ENCODE measurements around the gene RPL39L.
A peak's percentile ranks its signal among the peaks of the same experiment; 100 is the strongest.

RPL39L gene

GRCh38 chr3:187086831-187087230, 52.5 kb downstream of the RPL39L start:
- no peak for DNase-seq

DNA sequence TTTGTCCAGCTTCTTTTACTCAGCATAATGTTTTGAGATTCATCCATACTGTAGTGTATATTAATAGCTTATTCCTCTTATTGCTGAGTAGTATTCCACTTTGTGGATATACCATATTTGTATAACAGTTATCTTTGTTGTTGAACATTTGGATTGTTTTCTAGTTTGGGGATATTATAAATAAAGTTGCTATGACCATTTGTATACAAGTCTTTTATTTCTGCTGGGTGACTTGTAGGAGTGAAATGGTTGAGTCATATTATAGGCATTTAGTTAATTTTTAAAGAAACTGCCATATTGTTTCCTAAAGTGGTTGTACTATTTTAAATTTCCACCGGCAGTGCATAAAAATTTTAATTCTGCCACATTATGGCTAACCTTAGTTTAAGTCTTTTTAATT, 53.4 kb downstream of the RPL39L start:
- DNase-seq = no peak

GRCh38 chr3:187085021-187085666, 54.2 kb downstream of the RPL39L start:
- DNase-seq = no peak

DNA sequence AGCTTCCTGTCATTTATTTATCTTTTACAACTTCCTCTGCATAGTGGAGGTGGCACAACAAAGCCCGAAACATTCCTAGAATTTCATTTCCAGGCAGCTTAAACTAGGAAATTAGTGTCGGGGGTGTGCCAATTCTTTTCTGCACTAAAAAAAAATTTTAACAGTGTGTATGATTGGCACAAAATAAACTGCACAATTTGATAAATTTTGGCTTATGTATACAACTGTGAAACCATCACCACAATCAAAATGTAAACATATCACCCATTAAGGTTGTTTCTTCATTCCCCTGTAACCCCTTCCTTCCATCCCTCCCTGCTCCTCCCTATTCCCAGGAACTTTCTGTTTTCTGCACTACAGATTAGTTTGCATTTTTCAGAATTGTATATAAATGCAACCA, 54.7 kb downstream of the RPL39L start:
- no peak for DNase-seq

DNA sequence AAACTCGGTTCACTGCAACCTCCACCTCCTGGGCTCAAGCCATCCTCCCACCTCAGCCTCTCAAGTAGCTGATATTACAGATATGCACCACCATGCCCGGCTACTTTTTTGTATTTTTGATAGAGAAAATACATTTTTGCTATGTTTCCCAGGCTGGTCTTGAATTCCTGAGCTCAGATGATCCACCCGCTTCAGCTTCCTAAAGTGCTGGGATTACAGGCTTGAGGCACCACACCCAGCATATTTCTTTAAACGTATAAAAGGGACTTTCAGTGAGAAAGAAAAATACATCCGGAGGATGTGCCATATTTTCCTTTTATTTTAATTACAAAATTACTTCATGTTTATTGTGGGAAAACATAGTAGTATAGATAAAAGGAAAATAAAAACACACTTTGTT, 55.2 kb downstream of the RPL39L start:
- no peak for DNase-seq

DNA sequence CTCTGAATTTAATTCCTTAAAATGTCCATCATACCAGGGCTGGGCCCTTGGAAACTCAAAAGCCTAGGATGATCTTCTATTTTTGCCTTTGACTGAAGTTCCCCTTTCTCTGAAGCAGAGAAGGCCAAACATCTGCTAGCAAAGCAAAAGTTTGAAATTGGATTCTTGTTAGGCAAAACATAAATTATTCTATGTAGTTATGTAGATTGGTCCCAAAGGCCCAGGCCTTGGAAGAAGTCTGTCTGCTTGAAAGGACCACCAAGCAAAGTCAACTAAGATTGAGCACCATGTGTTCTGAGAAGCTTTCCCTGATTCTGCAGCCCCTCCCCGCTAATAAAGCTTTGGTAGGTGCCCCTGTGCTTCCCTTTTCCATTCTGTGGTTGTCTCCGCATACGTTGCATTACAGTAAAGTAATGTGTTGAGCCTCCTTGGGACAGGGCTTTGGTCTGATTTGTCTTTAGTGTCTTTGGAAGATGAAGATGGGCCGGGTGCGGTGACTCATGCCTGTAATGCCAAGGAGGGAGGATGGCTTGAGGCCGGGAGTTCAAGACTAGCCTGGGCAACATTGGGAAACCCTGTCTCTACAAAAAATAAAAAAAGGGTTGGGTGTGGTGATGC, 56.4 kb downstream of the RPL39L start:
- DNase-seq = peak; percentile 71

DNA sequence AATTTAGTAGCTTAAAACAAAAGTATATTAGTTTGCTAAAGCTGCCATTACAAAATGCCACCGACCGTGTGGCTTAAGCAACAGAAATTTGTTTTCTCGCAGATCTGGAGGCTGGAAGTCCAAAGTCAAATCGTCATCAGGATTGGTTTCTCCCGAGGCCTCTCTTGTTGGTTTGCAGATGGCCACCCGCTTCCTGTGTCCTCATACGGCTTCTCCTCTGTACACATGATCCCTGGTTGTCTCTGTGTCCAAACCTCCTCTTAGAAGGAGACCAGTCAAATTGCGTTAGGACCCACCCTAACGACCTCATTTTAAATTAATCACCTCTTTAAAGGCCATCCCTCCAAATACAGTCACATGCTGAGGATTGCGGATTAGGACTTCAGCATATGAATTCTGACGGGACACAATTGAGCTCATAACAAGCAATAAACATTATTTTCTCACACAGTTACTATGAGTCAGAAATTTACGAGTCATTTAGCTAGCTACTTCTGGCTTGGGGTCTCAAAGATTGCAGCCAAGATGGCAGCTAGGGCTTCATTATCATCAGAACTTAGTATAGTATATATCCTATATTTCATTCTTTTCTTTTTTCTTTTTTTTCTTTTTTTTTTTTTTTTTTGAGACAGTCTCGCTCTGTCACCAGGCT, 58.4 kb downstream of the RPL39L start:
- peak; percentile 11 for DNase-seq

- no peak for DNase-seq
Observed at GRCh38 chr3:187079090-187080022, 59.9 kb downstream of the RPL39L start.

GRCh38 chr3:187077537-187077936, 61.8 kb downstream of the RPL39L start:
- DNase-seq = no peak

- no peak for DNase-seq
Observed at GRCh38 chr3:187077085-187077484, 62.2 kb downstream of the RPL39L start.

DNA sequence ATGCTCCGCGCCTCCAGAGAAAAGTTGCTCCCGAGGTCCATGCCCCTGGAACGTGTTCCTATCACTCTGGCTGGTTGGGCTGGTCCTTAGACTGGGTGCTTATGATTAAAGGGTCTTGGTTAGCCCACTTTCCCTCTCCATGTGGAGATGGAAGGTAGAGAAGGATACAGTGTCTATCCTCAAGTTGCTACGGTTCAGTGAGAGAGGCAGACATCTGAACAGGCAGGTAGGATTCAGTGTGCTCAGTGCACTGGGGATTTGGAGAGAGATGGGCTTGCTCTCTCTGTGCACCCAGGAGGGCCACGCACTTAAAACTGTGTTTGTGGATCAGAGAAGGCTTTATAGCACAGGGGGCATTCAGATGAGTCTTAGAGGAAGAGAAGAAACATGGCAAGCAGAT, 63.0 kb downstream of the RPL39L start:
- DNase-seq = no peak

- DNase-seq = no peak
Observed at GRCh38 chr3:187074846-187075245, 64.5 kb downstream of the RPL39L start.

DNA sequence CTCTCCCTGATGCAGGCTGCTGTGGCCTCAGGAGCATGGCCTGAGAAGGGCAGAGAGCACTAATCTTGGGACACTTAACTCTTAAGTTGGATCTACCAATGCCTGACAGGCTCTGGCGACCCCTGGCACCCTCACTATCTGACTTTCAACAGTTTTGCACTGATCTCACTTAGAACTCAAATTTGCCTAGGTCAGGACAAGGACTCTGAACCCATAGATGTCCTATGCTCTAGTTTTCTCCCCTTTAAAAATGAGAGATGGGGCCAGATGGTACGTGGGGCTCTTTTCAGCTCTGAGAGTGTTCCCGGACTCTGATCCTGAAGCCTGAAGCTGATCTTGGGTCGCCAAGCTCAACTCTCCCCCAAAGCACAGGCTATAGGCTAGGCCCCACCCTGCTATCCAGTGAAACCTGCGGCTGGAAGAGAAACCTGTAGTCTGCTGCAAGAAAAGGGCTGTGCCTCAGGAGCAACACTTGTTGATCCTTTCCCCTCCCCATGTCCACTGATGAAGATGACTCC, 65.7 kb downstream of the RPL39L start:
- no peak for DNase-seq

DNA sequence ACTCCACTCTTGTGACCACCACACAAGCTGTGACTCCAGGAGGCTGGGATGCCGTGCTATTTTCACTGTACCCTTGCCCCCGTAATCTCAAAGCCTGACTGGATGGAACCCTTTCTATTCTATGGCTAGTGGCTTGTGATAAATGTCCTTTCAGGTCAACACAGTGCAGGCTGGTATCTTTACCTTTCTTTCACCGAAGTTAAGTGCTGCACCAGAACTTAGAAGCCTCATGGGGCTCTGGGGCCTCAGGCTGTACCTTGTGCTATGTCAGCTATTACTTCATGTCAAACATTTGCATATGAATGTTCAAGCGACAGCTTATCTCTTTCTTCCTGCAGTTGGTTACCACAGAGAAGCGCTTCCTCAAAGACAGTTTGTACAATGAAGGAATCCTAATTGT, 66.8 kb downstream of the RPL39L start:
- peak; percentile 91 for DNase-seq

GRCh38 chr3:187072102-187072501, 67.2 kb downstream of the RPL39L start:
- peak; percentile 39 for DNase-seq
